IMR-90 (cell line): ENCODE results near the gene PRR12. TPM values are rescaled to one million over a fixed set of nuclear protein-coding genes. Genes with fewer than 3 reads are reported as not detected.

Experiments
- ATAC-seq: fragments of 200-7000 bp; cut with Tn5 transposase; 2 replicates; pipeline ENCODE4 v1.9.1; 2020; ENCODE audit warnings: low read depth, mild to moderate bottlenecking, moderate library complexity
- BruUV-seq: library from RNA; stranded (reverse); fragments of 400-500 nt; replicated peaks from 2 replicates; lab custom pipeline; 2021; lab: Mats Ljungman, UMichigan
- CTCF ChIA-PET: fragments of 300-600 bp; formaldehyde crosslinking; extraction: SDS; loops from one replicate; lab custom pipeline; 2021; ENCODE audit warnings: antibody characterized with exemption; lab: Yijun Ruan, JAX
- POLR2A ChIA-PET: fragments of 300-600 bp; sonication (Branson Sonifier 250); formaldehyde crosslinking; loops from one replicate; lab custom pipeline; 2022; ENCODE audit warnings: antibody characterized with exemption; ENCODE audit not compliant: unreplicated experiment; lab: Charles Lee
- DNase-seq: peaks from one replicate; pipeline ENCODE4 v3.0.0; 2013
- H2AFZ ChIP-seq: replicated peaks from 2 replicates; pipeline ENCODE3; 2013; ENCODE audit warnings: low read length, mild to moderate bottlenecking; ENCODE audit not compliant: poor library complexity
- H2AK5ac ChIP-seq: 2 replicates; pipeline ENCODE4 v1.6.1; 2013; ENCODE audit warnings: low read depth, low read length, inconsistent platforms
- H2AK9ac ChIP-seq: replicated peaks from 2 replicates; pipeline ENCODE3; 2013; ENCODE audit warnings: mild to moderate bottlenecking, low read depth, low read length, moderate library complexity; ENCODE audit not compliant: poor library complexity
- H2BK120ac ChIP-seq: 2 replicates; pipeline ENCODE4 v1.6.1; 2013; ENCODE audit warnings: low read depth, low read length, inconsistent platforms
- H2BK15ac ChIP-seq: 3 replicates; pipeline ENCODE4 v1.6.1; 2013; ENCODE audit warnings: low read depth, low read length, inconsistent platforms
- H2BK20ac ChIP-seq: 2 replicates; pipeline ENCODE4 v1.6.1; 2013; ENCODE audit warnings: low read depth, mild to moderate bottlenecking, inconsistent platforms, low read length, moderate library complexity
- H2BK5ac ChIP-seq: 2 replicates; pipeline ENCODE4 v1.6.1; 2013; ENCODE audit warnings: mild to moderate bottlenecking, low read depth, low read length, inconsistent platforms; ENCODE audit not compliant: poor library complexity, severe bottlenecking
- H3K14ac ChIP-seq: replicated peaks from 2 replicates; pipeline ENCODE4 v1.6.1; 2013; ENCODE audit warnings: low read depth, low read length, inconsistent platforms
- H3K18ac ChIP-seq: 2 replicates; pipeline ENCODE4 v1.6.1; 2013; ENCODE audit warnings: low read depth, low read length, control low read depth
- H3K23ac ChIP-seq: 2 replicates; pipeline ENCODE4 v1.6.1; 2013; ENCODE audit warnings: low read depth, low read length, inconsistent platforms
- H3K27ac ChIP-seq: 2 replicates; pipeline ENCODE4 v1.5.1; 2013; ENCODE audit warnings: mild to moderate bottlenecking, control low read depth, low read length; ENCODE audit not compliant: insufficient read depth
- H3K27me3 ChIP-seq: 2 replicates; pipeline ENCODE4 v1.6.1; 2013; ENCODE audit warnings: low read length; ENCODE audit not compliant: control insufficient read depth, insufficient read depth
- H3K36me3 ChIP-seq: 2 replicates; pipeline ENCODE4 v1.6.1; 2013; ENCODE audit warnings: low read length, mixed read lengths; ENCODE audit not compliant: control insufficient read depth, insufficient read depth
- H3K4ac ChIP-seq: 2 replicates; pipeline ENCODE4 v1.6.1; 2013; ENCODE audit warnings: low read depth, low read length, inconsistent platforms
- H3K4me1 ChIP-seq: 2 replicates; pipeline ENCODE4 v1.6.1; 2013; ENCODE audit warnings: low read length, mixed read lengths; ENCODE audit not compliant: control insufficient read depth, insufficient read depth
- H3K4me2 ChIP-seq: 2 replicates; pipeline ENCODE4 v1.6.1; 2013; ENCODE audit warnings: low read depth, mild to moderate bottlenecking, control low read depth, low read length, moderate library complexity
- H3K4me3 ChIP-seq: 2 replicates; pipeline ENCODE4 v1.5.1; 2013; ENCODE audit warnings: low read depth, mild to moderate bottlenecking, control low read depth, low read length, moderate library complexity; ENCODE audit not compliant: insufficient read depth
- H3K56ac ChIP-seq: 2 replicates; pipeline ENCODE4 v1.6.1; 2013; ENCODE audit warnings: low read length, inconsistent platforms; ENCODE audit not compliant: insufficient read depth; ENCODE audit errors: extremely low read depth
- H3K79me1 ChIP-seq, 2 experiments: 2 replicates each; pipeline ENCODE4 v1.6.1; 2013; ENCODE audit warnings: low read length in 2 of 2, inconsistent platforms in 1 of 2, low read depth in 1 of 2
- H3K9ac ChIP-seq: 2 replicates; pipeline ENCODE4 v1.6.1; 2013; ENCODE audit warnings: low read depth, low read length, control low read depth
- H3K9me1 ChIP-seq: 2 replicates; pipeline ENCODE4 v1.6.1; 2013; ENCODE audit warnings: low read length, inconsistent platforms; ENCODE audit not compliant: insufficient read depth
- H3K9me3 ChIP-seq: 2 replicates; pipeline ENCODE4 v1.6.1; 2013; ENCODE audit warnings: low read length; ENCODE audit not compliant: control insufficient read depth, insufficient read depth
- H4K20me1 ChIP-seq: 2 replicates; pipeline ENCODE4 v1.6.1; 2013; ENCODE audit warnings: low read length, inconsistent platforms; ENCODE audit not compliant: insufficient read depth
- H4K5ac ChIP-seq: 2 replicates; pipeline ENCODE4 v1.6.1; 2013; ENCODE audit warnings: mild to moderate bottlenecking, low read depth, low read length, control low read depth
- H4K8ac ChIP-seq, 2 experiments: 2 replicates each; pipeline ENCODE4 v1.6.1; 2013; ENCODE audit warnings: low read depth in 2 of 2, low read length in 2 of 2, control low read depth in 1 of 2, inconsistent platforms in 1 of 2
- H4K91ac ChIP-seq: 2 replicates; pipeline ENCODE4 v1.6.1; 2013; ENCODE audit warnings: low read depth, low read length, inconsistent platforms; ENCODE audit not compliant: insufficient read depth
- CTCF ChIP-seq: conservative IDR thresholded peaks from 2 replicates; pipeline ENCODE4 v1.5.1; 2012; ENCODE audit warnings: mild to moderate bottlenecking, low read depth, low read length, improper control_type of control experiment
- MAZ ChIP-seq: IDR thresholded peaks from 2 replicates; pipeline ENCODE4 v1.6.1; 2012; ENCODE audit warnings: low read depth, mild to moderate bottlenecking, low read length, improper control_type of control experiment, moderate library complexity, borderline replicate concordance
- MXI1 ChIP-seq: IDR thresholded peaks from 2 replicates; pipeline ENCODE4 v1.6.1; 2012; ENCODE audit warnings: low read depth, mild to moderate bottlenecking, low read length, moderate library complexity, borderline replicate concordance
- NFE2L2 ChIP-seq: fragments of 150-350 bp; IDR thresholded peaks from 2 replicates; pipeline ENCODE4 v1.6.1; 2016; ENCODE audit warnings: low read depth, mild to moderate bottlenecking, low read length
- RFX5 ChIP-seq: IDR thresholded peaks from 2 replicates; pipeline ENCODE4 v1.8.0; 2012; ENCODE audit warnings: low read depth, mild to moderate bottlenecking, low read length, moderate library complexity
- WGBS, 2 experiments: methylation state at CpG; one replicate each; pipeline versions ENCODE4 v1.1.5 to v1.1.7; 2013; ENCODE audit warnings: missing lambda C conversion rate in 2 of 2; ENCODE audit not compliant: insufficient read length in 1 of 2; ENCODE audit errors: extremely low coverage in 2 of 2; 5-methylcytosine and 5-hydroxymethylcytosine counted together
- dilution Hi-C: fragments of 300-500 bp; cut with HindIII; formaldehyde crosslinking; loops from one replicate; pipeline ENCODE4 v1.14.3; 2018; ENCODE audit warnings: low sequenced_read_pairs; ENCODE audit not compliant: unreplicated experiment
- in situ Hi-C: fragments of 300-500 bp; cut with MboI; formaldehyde crosslinking; loops from 3 replicates; pipeline ENCODE4 v1.14.3; 2019; ENCODE audit warnings: low sequenced_read_pairs, inconsistent platforms, mixed read lengths
- intact Hi-C: fragments of 100-400 bp; cut with micrococcal nuclease; formaldehyde crosslinking; loops from 2 replicates; pipeline ENCODE4 v1.10.0; 2022
- polyA plus RNA-seq, 3 experiments: library from polyadenylated mRNA; depleted of rRNA; stranded (reverse); fragments of >200 nt; gene quantifications; 2 replicates each; pipeline ENCODE4 v1.2.3, GENCODE V29; 2012; ENCODE audit warnings: low replicate concordance in 1 of 3
- total RNA-seq: library from RNA; depleted of rRNA; stranded (reverse); fragments of >200 nt; gene quantifications from 2 replicates; pipeline ENCODE4 v1.2.3, GENCODE V29; 2012

PRR12 gene
- total and polyA plus RNA-seq, 2 of the 4 experiments (the other 2 are of a cell fraction): 0.36 to 4.1 TPM

- Histone ChIP-seq H3K9ac (no peak overlapping the region), H4K91ac (no peak overlapping the region), H2AFZ (peak overlapping the region; percentile 56), H3K23ac (no peak overlapping the region), H2BK20ac (no peak overlapping the region), H3K79me1 (peaks cover 29 to 49% of the 10 kb centered on the region in 2 experiments), H3K4me2 (no peak overlapping the region), H3K4me3 (no peak overlapping the region), H2AK5ac (no peak overlapping the region), H3K18ac (no peak overlapping the region), H4K8ac (no peak overlapping the region), H3K4me1 (no peaks in the 10 kb centered on the region), H3K36me3 (peaks cover 52% of the 10 kb centered on the region), H3K9me1 (0 out of 2 replicates have a peak, but pooled peaks cover 6% of the 10 kb centered on the region), H4K20me1 (peaks cover 30% of the 10 kb centered on the region), H3K4ac (no peak overlapping the region), H2BK120ac (no peak overlapping the region), H3K14ac (no peak overlapping the region), H2AK9ac (peak overlapping the region; percentile 50), H3K27ac (no peak overlapping the region), H2BK15ac (no peak overlapping the region), H3K9me3 (no peaks in the 10 kb centered on the region), H3K27me3 (no peaks in the 10 kb centered on the region), H3K56ac (no peak overlapping the region), H4K5ac (no peak overlapping the region), H2BK5ac (no peak overlapping the region)
- ChIA-PET POLR2A (no interaction called here), CTCF (interaction anchor here (1.2 to 1.6 kb wide), 2 partner anchors 10 to 13 kb away, joined by 6 to 7 read pairs; no protein-coding TSS in a partner anchor)
- ATAC-seq (no peak), DNase-seq (no peak)
- intact Hi-C loops: no loop called here
- no TSS peak for BruUV-seq
- 77% methylated on average over 8 of the region's 15 CpGs; no CpG with 5 or more reads in 1 of the 2 experiments for WGBS, 2 experiments
- in situ Hi-C loops: loop anchor here (25.0 kb wide), 1 partner anchor 298 kb away; no protein-coding TSS in a partner anchor
- dilution Hi-C loops: no loop called here
- TF ChIP-seq CTCF: no peak
- TF ChIP-seq MAZ: no peak
- no peak for TF ChIP-seq NFE2L2
- TF ChIP-seq MXI1: no peak
- TF ChIP-seq RFX5: no peak
Measured at GRCh38 chr19:49559928-49560327, 31.1 kb upstream of the PRR12 start.
